Renal cortex interstitium (tissue), 11 donors: Measurements from ENCODE around the gene FGR. TPM values are rescaled to one million over a fixed set of nuclear protein-coding genes. Genes with fewer than 3 reads are reported as not detected.
A peak's percentile ranks its signal among the peaks of the same experiment; 100 is the strongest.
"Not testable (repeated sequence)": the region's sequence is repeated elsewhere in the genome, so short reads cannot be mapped to it uniquely, and the experiment has no call there.

Experiments
- DNase-seq, 11 donors: peaks; one replicate each; pipeline ENCODE4 v3.0.0-alpha.2; 2013; ENCODE audit warnings: low read depth in 9 of 11, low spot score in 4 of 11; ENCODE audit errors: extremely low read depth in 1 of 11
- polyA plus RNA-seq, 3 donors: library from polyadenylated mRNA; unstranded; fragments of 120-200 nt; gene quantifications; one replicate each; pipeline ENCODE4 v1.2.1, GENCODE V29; 2013; ENCODE audit not compliant: insufficient read length in 3 of 3

Gene FGR
- polyA plus RNA-seq, 3 donors: 1.6 to 2.8 (median 2.1) TPM

DNA sequence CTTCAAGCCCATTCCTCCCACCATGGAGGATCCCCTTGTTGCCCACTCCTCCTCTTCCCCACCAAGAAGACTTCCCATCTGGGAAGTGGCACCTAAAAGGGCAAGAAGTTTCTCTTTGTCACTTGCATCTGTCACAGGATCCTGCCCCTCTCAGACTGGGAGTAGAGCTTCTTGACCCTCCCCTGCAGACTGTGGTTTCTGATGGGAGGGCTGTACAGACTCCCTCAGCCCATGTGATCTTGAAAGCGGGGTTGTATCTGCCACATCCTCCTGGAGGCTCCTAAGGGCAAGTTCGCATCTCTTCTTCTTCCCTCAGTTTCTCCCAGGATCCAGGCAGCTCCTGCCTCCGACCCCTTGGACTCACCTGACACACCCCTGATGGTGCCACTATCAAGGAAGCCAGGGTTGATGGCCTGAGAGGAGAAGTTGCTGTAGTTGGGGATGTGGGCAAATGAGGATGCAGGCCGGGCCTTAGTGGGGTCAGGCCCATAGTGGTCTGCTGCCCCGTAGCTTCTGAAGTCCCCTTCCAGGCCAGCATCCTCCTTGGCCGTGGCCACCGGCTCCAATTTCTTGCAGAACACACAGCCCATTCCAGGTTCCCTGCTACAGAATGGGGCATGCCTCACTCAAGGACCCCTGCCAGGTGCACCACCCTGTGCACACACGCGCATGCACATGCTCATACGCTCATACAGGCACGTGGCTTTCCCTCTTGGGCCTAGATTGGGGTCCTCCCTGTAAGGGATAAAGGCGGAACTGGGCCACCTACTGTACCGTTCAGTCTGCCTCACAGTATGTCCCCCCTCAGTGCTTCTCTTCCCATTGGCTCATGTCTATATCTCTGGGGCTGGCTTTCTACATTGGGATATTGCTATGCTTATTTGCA is 11.4 kb downstream of the FGR start:
- DNase-seq: no peak

DNA sequence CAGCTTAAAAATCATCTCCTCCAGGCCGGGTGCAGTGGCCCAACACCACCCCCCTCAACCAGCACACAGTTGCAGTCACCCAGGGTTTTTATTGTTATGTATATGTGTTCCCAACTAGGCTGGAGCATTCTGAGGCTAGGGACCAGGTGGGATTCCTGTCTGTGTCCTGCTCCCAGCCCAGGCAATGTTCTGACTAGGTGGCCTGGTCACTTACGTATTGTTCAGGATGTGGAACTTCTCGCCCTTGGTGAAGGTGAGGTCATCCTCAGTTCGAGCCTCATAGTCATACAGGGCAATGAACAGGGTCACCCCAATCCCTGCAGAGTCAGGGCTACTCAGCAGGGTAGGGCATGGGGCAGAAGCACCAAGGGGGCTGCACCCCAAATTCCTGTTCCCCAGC is 12.2 kb downstream of the FGR start:
- no peak for DNase-seq

DNA sequence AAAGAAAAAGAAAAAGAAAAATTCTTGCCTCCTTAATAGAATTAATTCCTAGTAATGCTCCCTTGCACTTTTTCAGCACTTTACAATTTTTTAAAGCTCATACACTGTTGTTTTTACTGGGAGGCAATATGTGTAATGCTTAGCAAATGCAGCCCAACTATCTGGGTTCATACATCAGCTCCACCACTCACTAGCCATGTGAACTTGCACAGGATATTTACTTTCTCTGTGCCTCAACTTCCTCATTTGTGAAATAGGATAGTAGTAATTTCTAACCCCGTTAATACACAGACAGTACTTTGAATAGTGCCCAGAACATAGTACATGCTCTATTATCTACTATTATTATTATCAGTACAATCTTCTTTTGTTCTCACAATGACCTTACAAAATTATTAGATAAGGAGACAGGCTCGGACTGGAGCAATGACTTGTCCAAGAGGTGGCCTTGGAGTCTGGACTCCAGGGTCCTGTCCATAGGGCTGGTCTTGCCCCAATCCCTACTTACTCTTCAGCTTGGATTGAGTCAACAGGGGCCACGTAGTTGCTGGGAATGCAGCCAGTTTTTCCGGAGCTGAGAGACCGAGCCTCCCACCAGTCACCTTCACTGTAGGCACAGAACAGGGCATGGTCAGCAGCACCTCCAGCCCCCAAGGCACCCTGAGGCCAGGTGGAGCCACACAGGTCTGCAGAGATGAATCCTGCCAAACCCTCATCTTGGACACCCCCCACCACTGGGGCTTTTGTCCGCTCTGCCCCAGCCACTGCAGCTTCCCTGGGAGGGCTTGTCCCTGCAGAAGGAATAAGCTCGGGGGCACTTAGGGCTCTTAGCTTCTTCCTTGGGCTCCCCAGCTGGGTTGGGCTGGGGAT is 13.7 kb downstream of the FGR start:
- no peak for DNase-seq

DNA sequence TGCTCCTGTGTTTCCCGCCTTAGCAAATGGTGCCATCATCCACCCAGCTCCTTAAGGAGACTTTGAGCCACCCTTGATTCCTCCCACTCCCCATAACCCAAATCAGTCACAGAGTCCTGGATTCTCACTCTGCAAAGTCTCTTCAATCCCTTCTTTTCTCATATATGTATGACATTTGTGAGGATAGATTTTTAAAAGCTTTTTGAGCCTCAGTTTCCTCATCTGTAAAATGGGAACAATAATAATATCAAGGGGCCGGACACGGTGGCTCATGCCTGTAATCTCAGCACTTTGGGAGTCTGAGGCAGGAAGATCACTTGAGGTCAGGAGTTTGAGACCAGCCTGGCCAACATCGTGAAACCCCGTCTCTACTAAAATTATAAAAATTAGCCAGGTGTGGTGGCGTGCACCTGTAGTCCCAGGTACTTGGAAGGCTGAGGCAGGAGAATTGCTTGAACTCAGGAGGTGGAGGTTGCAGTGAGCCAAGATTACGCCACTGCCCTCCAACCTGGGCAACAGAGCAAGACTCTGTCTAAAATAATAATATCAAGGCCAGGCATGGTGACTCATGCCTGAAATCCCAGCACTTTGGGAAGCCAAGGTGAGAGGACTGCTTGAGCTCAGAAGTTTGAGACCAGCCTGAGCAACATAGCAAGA is 15.1 kb downstream of the FGR start:
- not testable (repeated sequence) for DNase-seq

DNA sequence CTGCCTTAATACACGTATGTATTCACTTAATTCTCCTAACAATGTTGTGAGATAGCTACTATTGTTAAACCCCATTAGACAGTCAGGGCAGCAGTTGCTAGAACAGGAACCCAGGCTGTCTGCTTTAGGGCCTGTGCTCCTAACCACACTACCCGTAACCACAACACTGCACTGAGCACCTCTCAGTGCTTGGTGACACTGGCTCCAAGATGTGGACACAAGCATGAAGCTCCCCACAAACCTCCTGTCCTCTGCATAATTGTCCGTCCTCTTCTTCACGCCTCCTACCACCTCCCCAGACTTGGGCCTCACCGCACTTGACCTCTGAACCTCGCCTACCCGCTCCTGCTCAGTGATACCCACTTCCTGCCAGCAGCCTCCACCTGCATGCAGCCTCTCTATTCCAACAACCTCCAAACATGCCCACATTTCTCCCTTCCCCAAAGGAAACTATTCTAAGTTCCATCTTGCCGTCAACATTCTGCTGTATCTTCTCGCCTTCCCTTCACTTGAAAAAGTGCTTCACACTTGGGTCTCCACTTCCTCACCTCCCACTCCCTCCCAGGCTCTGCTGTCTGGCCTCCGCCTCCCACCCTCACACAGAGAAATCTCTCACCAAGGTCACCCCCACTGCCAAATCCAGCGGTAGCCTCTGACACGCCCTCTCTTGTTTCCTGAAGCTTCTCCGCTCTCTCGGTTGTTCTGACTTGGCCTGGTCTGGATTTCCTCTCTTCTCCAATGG is 16.5 kb downstream of the FGR start:
- no peak for DNase-seq

DNA sequence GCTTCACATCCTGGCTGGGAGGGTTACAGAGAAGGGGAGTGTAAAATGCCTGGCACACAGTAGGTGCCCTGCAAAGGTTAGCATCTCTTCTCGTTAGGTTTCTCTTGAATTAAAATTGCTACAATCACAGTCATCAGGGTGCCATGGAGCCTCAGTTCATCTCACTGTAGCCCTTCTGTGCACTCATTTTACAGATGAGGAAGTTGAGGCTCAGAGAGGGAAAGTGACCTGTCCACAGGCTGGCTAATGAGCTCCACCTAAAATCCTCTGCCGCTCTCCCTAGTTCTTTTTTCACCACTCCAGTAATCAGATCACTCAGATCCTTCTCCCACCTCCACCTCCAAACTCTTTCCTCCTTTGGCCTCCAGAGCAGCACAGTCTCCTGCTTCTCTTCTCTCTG is 17.6 kb downstream of the FGR start:
- no peak for DNase-seq

DNA sequence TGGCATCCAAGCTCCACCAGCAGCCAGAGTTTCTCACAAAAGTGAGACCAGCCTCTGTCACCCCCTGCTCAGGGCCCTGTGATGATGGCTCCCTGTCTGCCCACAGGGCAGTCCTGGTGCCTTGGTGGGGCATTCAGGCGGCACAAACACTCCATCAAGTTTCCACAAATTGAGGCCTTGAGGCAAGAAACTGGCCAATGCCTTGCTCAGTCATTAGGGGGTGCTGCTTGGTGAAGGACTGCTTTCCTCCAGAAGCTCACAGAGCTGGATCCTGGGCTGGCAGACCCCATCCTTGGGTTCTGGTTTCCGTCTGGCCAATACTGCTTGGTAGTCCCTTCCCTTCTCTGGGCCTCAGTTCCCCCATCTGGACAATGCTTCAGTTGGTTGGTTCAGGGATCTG is 18.5 kb downstream of the FGR start:
- no peak for DNase-seq

DNA sequence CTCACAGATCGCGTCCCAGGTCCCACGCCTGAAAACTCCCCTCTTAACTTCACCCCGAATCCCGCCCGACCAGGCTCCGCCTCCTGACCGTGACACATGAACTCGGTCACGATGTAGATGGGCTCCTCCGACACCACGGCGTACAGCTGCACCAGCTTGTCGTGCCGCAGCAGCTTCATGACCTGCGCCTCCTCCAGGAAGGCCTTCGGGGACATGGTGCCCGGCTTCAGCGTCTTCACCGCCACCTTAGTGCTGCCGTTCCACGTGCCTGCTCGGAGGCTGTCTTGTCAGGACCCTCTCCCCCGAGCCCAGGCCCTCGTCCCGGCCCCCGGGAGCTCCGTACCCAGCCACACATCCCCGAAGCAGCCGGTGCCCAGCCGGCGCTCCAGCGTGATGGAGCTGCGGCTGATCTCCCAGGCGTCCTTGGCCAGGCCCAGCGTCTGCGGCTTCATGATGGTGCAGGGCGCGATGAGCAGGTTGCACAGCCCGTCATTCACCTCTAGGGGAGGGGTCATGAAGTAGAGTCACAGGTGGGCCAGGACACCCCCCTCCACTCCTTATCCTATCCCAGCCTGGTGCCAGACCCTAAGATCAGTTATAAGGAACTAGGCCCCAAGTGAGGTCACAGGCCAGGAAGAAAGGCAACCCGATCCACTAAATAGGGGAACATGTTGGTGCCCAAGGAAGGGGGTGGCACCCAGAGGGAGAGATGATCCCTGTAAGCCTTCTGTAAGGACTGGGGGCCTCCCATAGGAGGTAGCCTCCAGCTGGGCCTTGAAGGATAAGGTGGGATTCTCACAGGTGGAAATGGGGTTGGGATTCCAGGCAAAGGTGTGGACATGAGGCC is 19.4 kb downstream of the FGR start:
- no peak for DNase-seq

DNA sequence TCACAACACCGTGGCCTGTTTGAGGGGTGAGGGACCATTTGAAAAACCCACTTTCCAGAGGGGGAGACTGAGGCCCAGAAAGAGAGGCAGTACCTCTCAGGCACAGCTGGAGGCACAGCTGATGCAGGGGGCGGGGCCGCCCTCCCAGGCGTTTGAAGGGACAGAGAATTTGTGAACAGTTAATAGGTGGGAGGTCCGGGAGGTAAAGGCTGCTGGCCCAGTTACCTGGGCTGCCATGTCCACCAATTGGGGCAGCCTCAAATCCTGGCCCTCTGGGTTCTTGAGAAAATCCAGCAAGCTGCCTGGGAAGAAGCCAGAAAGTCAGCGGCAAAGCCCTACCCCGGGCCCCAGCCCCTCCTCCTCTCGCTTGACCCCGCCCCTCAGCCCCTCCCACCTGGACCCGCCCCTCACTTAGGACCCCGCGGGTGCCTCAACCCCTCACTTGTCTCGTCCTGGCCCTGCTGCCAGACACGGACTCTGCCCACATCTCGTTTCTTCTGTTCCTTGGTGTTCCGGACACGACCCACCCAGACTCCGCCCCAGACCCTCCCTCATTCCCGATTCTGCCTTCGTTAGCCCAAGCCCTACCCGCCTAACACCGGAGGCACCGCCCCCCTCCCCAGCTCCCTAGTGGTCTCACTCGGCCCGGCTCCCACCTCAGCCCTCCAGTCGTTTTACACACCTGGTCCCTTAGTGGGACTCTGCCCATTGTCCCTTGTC is 20.2 kb downstream of the FGR start:
- no peak for DNase-seq

DNA sequence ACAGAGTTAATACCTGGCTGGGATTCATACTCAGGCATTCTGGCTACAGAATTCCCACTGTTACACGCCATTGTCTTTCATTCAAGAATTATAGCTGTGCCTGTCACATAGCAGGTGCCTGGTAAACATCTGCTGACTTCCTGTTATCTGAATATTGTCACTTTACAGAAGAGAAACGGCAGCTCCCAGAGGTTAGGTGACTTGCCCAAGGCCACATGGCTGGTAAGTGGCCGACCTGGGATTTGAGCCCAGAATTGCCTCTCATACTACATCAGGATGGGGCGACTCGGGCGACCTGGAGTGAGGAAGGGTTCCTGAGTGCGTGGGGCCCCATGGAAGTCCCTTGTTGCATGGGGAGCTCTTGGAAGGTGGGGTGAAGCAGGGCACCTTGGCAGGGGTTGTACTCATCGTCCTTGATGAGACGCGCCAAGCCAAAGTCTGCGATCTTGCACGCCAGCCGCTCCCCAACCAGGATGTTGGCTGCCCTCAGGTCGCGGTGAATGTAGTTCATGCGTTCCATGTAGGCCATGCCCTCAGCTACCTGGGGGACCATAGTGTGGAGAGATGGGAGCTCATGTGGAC is 20.9 kb downstream of the FGR start:
- no peak for DNase-seq

DNA sequence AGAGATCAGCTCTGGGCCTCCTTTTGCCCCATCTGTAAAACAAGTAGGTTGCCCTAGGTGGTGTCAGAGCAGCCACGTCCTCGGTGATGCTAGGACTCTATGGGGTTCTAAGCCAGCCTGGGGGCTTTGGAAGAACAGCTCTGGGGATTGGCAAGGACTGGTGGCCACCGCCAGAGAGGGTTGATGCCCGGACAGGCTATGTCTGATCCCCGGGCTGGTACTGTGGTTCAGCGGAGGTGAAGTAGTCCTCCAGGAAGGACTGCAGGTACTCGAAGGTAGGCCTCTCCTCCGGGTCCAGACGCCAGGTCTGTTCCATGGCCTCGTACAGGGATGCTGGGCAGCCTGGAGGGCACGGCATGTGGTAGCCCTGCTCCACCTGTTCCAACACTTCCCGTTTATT is 22.3 kb downstream of the FGR start:
- no peak for DNase-seq

DNA sequence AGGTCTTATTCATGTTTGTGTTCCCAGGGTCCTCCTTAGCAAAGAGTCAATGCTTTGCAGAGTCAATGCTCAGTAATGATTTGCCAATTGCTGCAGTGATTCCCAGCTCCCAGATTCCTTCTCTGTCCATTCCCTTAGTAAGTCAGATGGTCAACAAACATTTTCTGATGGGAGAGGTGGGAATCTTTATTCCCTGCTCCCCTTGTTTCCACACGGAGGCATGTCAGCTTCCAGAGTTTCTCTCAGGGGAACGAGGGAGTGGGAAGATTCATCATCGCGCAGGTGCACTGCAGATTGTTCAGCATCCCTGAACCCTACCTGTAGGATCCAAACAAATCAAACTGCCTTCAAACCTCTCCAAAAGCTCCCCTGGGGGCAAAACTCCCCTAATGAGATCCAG is 23.5 kb downstream of the FGR start:
- DNase-seq: no peak

DNA sequence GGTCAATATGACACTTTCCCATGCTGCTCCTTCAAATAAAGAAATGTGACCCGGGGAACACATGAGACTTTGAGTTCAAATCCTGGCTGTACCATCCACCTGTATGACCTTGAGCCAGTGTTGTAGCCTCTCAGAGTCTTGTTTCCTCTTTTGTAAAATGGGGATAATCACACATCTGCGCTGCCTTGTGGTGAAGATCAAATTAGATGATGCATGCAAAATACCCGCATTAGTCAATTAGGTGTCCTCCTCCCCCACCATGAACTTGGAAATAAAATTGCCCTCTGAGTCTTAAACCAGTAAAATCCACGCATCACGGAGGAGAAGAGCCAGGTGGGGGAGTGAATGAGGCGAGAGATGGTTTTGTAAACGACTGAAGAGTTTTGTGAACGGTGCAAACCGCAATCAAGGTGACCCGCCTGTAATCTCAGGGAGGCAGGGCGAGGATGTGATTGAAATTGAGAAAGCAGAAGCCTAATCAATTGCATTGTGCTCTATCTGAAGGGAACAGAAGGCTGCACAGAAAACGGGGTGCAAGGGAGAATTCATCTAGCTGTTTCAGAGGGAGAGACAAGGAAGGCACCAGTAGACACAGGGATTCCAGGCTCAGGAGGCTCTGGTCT is 25.3 kb downstream of the FGR start:
- DNase-seq: no peak

DNA sequence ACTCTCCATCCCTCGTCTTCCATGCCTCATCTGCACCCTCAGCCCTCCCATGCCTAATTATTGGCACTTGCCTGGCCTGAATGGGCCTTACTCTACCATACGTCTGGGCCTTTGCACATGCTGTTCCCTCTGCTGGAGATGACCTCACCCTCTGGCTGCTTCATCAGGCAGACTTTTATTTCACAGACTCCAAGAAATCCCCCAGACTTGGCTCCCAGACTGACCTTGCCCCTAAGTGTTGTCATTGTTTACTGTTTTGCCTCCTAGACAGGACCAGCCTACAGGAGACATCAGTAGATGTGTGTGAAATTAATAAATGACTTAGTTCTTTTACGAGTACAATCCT is 25.8 kb downstream of the FGR start:
- no peak for DNase-seq

DNA sequence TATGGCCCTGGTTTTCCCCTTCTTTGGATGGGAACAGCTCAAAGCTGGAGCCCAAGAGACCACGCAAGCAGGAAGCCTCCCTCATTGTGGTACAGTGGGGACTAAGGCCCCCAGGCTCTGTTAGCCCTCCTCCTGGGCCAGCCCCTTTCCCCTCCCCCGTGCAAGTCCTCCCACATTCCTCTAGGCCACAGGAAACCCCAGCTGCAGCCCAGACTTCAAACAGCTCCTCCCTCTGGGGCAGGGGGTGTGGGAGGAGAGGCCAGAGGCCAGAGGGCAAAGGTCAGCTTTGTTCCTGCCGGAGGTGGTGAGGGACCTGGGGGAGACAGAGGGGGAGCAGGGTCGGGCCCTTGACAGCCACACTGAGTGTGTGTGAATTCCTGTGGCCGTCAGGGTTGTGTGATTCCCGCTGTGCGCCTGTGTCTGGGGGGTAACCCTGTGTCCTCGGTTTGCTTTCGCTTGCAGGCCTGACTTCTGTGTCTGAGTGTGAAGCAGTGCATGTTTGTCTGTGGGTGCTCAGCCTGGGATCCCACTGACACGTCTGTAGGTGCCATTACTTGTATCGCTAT is 27.7 kb downstream of the FGR start:
- DNase-seq: peak in 4 of 11 donors; percentile 61 to 79 (median 75)

DNA sequence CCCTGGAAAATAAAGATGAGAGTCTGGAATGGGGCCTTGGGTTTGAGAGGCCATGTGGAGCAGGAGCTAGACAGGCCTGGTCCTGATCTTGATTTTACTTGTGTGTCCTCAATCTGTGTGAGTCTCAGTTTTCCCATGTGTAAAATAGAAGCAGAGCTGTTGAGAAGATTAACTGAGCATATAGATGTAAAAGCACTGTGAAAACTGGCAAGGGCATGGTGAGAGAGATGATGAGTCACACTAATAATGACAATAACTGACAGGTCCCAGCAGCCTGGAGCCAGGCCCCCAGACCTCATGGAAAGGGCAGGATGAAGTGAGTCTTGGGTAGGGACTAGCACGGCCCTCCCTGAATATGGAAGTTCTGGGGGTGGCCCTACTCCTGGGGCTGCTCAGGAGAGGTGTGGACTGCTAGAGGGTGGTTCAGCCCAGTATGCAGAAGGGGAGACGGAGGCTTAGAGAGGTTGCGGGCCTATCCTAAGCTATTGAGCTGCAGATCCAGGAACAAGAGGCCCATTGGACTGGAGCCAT is 28.2 kb downstream of the FGR start:
- DNase-seq: no peak
